ENCODE results near the gene HEPACAM. TPM values are rescaled to one million over a fixed set of nuclear protein-coding genes. Genes with fewer than 3 reads are reported as not detected.

Gene HEPACAM
- total and polyA plus RNA-seq, 2 donors from 2014 or later, result 0.30 TPM; not detected in 1

DNA sequence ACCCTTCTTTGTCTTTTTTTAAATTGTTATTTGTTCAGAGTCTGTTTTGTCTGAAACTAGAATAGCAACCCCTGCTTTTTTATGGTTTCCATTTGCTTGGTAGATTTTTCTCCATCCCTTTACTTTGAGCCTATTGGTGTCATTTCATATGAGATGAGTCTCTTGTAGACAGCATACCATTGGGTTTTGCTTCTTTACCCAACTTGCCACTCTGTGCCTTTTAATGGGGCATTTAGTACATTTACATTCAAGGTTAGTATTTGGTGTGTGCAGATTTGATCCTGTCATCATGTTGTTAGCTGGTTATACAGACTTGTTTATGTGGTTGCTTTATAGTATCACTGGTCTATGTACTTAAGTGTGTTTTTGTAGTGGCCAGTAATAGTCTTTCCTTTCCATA, 46.2 kb upstream of the HEPACAM start:
- Histone ChIP-seq H3K27me3 (ENCODE audit: control insufficient read depth, insufficient read depth, low read length) (no peaks in the 10 kb centered on the region), H3K4me1 (ENCODE audit: control insufficient read depth in 2 of 3, insufficient read depth in 2 of 3, low read depth in 1 of 3, low read length in 3 of 3) (no peaks in the 10 kb centered on the region), H3K4me3 (ENCODE audit: low read length in 3 of 3) (no peak overlapping the region), H3K9ac (ENCODE audit: low read length in 3 of 3) (no peak overlapping the region), H3K9me3 (ENCODE audit: control insufficient read depth in 2 of 3, insufficient read depth in 1 of 3, low read length in 3 of 3) (peaks cover 0 to 9% (median 2%) of the 10 kb centered on the region in 3 donors), H3K27ac (ENCODE audit: low read depth in 2 of 2, low read length in 2 of 2) (no peak overlapping the region), H3K36me3 (ENCODE audit: control insufficient read depth in 2 of 3, insufficient read depth in 3 of 3, low read length in 3 of 3) (no peaks in the 10 kb centered on the region)
- intact Hi-C loops (cut with DNase I), result no loop called here
- no peak for DNase-seq
- TF ChIP-seq, protein P1, sequence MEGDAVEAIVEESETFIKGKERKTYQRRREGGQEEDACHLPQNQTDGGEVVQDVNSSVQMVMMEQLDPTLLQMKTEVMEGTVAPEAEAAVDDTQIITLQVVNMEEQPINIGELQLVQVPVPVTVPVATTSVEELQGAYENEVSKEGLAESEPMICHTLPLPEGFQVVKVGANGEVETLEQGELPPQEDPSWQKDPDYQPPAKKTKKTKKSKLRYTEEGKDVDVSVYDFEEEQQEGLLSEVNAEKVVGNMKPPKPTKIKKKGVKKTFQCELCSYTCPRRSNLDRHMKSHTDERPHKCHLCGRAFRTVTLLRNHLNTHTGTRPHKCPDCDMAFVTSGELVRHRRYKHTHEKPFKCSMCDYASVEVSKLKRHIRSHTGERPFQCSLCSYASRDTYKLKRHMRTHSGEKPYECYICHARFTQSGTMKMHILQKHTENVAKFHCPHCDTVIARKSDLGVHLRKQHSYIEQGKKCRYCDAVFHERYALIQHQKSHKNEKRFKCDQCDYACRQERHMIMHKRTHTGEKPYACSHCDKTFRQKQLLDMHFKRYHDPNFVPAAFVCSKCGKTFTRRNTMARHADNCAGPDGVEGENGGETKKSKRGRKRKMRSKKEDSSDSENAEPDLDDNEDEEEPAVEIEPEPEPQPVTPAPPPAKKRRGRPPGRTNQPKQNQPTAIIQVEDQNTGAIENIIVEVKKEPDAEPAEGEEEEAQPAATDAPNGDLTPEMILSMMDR (IDR thresholded peaks at IDR 0.05; ENCODE audit: borderline replicate concordance, extremely low read depth, insufficient read depth), result no peak
- no peak for FAIRE-seq

DNA sequence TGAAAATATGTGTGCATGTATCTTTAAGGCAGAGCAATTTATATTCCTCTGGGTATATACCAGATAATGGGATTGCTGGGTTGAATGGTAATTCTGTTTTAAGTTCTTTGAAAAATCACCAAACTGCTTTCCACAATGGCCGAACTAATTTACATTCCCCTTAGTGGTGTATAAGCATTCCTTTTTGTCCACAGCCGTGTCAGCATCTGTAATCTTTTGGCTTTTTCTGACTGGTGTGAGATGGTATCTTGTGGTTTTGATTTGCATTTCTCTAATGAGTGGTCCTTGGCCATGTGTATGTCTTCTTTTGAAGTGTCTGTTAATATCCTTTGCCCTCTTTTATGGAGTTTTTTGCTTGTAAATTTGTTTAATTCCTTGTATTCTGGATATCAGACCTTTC, 42.5 kb upstream of the HEPACAM start:
- no peak overlapping the region for H3K27ac ChIP-seq (ENCODE audit: low read depth in 2 of 2, low read length in 2 of 2)
- TF ChIP-seq, protein P1 (IDR thresholded peaks at IDR 0.05; ENCODE audit: borderline replicate concordance, extremely low read depth, insufficient read depth), result no peak
- DNase-seq (no peak), FAIRE-seq (no peak)
- H3K27me3 ChIP-seq (ENCODE audit: control insufficient read depth, insufficient read depth, low read length), result no peaks in the 10 kb centered on the region
- H3K36me3 ChIP-seq (ENCODE audit: control insufficient read depth in 2 of 3, insufficient read depth in 3 of 3, low read length in 3 of 3), result no peaks in the 10 kb centered on the region
- H3K4me3 ChIP-seq (ENCODE audit: low read length in 3 of 3), result no peak overlapping the region
- H3K9me3 ChIP-seq (ENCODE audit: control insufficient read depth in 2 of 3, insufficient read depth in 1 of 3, low read length in 3 of 3), result peaks cover 0 to 9% (median 2%) of the 10 kb centered on the region in 3 donors
- intact Hi-C loops (cut with DNase I), result no loop called here
- H3K9ac ChIP-seq (ENCODE audit: low read length in 3 of 3), result no peak overlapping the region
- no peaks in the 10 kb centered on the region for H3K4me1 ChIP-seq (ENCODE audit: control insufficient read depth in 2 of 3, insufficient read depth in 2 of 3, low read depth in 1 of 3, low read length in 3 of 3)

DNA sequence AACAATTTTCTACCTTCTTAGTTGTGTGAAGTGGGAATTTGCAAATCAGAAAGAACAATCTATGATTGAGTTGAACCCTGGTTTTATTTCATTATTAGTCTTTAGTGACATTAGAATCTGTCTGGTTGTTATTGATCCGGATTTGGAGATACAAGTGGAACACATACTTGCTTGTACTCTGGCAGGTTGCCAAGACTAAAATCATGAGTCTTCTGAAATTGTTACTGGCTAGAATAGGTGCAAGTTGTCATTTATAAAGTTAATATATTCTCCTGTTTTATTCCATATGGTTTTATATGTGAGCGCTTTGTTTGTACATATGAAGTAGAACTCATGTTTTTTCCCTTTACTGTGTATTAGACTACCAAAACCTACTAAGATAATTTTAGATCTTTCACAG, 41.2 kb upstream of the HEPACAM start:
- H3K36me3 ChIP-seq (ENCODE audit: control insufficient read depth in 2 of 3, insufficient read depth in 3 of 3, low read length in 3 of 3), result no peaks in the 10 kb centered on the region
- no peak overlapping the region for H3K9ac ChIP-seq (ENCODE audit: low read length in 3 of 3)
- H3K27ac ChIP-seq (ENCODE audit: low read depth in 2 of 2, low read length in 2 of 2), result no peak overlapping the region
- no peak overlapping the region for H3K4me3 ChIP-seq (ENCODE audit: low read length in 3 of 3)
- DNase-seq (no peak), FAIRE-seq (no peak)
- TF ChIP-seq, protein P1 (IDR thresholded peaks at IDR 0.05; ENCODE audit: borderline replicate concordance, extremely low read depth, insufficient read depth), result no peak
- H3K4me1 ChIP-seq (ENCODE audit: control insufficient read depth in 2 of 3, insufficient read depth in 2 of 3, low read depth in 1 of 3, low read length in 3 of 3), result no peaks in the 10 kb centered on the region
- H3K9me3 ChIP-seq (ENCODE audit: control insufficient read depth in 2 of 3, insufficient read depth in 1 of 3, low read length in 3 of 3), result peaks cover 0 to 2% (median 0%) of the 10 kb centered on the region in 3 donors
- intact Hi-C loops (cut with DNase I), result no loop called here
- no peaks in the 10 kb centered on the region for H3K27me3 ChIP-seq (ENCODE audit: control insufficient read depth, insufficient read depth, low read length)

DNA sequence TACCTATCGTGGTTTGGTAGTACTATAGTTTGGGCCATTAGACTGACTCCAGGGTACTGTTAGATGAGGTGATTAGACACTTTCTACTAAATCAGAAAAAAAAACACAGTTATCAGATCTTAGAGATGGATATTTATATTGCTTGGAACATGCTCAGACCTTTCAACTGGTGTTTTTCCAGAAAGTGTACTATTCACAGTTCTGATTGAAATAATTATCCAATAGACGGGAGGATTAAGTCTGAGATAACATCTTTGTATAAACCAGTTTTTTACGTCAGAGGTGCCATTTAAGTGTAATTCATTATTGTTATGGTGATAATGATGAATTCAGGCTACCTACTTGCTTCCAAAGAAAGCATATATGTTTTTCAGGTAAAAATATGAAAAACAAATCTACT, 40.7 kb upstream of the HEPACAM start:
- H3K4me3 ChIP-seq (ENCODE audit: low read length in 3 of 3), result no peak overlapping the region
- H3K9me3 ChIP-seq (ENCODE audit: control insufficient read depth in 2 of 3, insufficient read depth in 1 of 3, low read length in 3 of 3), result no peaks in the 10 kb centered on the region
- FAIRE-seq (no peak), DNase-seq (no peak)
- intact Hi-C loops (cut with DNase I), result no loop called here
- H3K36me3 ChIP-seq (ENCODE audit: control insufficient read depth in 2 of 3, insufficient read depth in 3 of 3, low read length in 3 of 3), result no peaks in the 10 kb centered on the region
- TF ChIP-seq, protein P1 (IDR thresholded peaks at IDR 0.05; ENCODE audit: borderline replicate concordance, extremely low read depth, insufficient read depth), result no peak
- H3K27ac ChIP-seq (ENCODE audit: low read depth in 2 of 2, low read length in 2 of 2), result no peak overlapping the region
- no peaks in the 10 kb centered on the region for H3K4me1 ChIP-seq (ENCODE audit: control insufficient read depth in 2 of 3, insufficient read depth in 2 of 3, low read depth in 1 of 3, low read length in 3 of 3)
- H3K9ac ChIP-seq (ENCODE audit: low read length in 3 of 3), result no peak overlapping the region
- H3K27me3 ChIP-seq (ENCODE audit: control insufficient read depth, insufficient read depth, low read length), result no peaks in the 10 kb centered on the region

Data from kidney (tissue), 14 donors.